NCI-H748 treated with DMSO at 0.1 percent for 48 hours (cell line): ENCODE data around the gene IFIT2.
"Not testable (repeated sequence)": the region's sequence is repeated elsewhere in the genome, so short reads cannot be mapped to it uniquely, and the experiment has no call there.

ENCODE experiments used
- DNase-seq: peaks from one replicate; lab custom pipeline; 2025; lab: John Stamatoyannopoulos, UW

Gene IFIT2

DNA sequence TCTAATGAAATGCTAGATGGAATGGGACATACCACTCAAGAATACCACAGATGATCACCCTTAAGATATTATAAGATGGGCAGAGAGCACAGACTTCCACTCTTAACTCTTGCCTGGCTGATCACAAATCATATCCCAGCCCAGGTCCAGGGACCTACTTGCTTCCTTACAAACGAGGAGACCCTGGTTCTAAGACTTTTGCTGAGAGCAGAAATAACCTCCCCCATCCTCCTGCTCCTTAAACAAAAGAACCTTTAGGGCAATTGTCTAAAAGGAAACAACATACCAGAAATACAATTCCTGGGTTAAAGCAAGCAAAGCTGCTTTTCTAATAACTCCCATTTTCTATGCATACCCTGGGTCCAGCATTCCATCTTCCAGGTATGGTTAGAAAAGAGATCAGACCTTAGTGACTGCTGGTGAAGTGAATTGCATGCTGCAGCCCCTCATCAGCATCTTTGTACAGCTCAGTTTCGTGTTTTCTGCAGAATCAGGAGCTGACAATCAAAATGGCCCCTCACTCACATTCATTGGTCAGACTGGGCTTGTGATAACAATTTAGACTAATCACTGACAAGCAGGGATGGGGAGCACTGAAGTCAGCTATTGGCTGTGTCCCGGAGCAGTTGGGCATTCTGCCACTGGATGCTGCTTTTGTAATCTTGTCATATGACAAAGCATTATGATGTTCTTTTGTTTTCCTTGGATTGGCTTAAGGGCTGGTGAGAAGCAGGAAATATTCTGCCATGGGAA, 40.5 kb downstream of the IFIT2 start:
- DNase-seq: no peak

DNA sequence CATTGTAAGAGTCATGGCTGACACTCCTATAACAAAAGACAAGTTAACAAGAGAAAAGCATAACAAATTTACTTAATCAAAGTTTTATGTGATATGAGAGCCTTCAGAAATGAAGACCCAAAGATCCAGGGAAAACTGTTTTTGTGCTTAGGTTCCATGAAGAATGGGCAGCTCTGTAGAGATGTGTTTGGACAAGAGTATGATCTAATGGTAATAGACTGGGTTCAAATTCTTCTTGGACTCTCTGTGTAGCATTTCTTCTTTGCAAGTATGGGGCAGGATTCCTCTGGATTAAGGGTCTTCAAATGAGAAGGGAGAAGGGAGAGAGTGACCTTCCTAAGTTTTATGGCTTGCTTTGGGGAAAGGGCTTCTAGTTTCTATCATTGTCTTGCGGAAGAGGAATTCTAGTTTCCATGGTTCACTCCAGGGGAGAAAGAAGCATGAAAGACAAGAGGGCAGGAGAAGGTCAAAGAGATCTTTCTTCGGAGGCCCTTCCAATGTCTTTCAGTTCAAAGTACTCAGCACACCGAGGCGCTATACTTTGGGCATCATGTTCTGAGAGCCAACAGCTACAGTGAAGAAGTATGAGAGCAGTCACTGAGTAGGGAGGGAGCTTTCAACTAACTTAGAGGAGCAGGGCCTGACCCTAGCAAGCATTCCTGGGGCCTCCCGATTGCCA, 41.4 kb downstream of the IFIT2 start:
- DNase-seq: no peak

GRCh38 chr10:89344156-89344555, 42.3 kb downstream of the IFIT2 start:
- DNase-seq: no peak

DNA sequence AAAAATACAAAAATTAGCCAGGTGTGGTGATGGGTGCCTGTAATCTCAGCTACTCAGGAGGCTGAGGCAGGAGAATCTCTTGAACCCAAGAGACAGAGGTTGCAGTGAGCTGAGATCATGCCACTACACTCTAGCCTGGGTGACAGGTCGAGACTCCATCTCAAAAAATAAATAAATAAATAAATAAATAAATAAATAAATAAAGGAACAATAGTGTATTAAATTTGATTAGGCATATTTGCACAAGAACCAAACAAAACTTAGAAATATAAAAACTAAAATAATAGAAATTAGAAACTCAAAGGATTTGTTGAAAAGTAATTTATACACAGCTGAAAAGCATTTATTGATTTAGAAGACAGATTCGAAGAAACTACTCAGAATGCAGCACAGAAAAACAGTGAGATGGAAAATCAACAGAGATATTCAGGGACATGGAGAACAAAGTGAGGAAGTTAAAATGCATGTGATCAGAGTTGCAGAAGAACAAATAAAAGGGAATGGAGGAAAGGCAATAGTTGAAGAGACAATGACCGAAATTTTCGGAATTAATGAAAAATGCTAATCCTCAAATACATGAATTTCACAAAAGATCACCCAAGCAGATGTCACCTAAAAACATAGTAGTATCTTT, 43.6 kb downstream of the IFIT2 start:
- DNase-seq: no peak

DNA sequence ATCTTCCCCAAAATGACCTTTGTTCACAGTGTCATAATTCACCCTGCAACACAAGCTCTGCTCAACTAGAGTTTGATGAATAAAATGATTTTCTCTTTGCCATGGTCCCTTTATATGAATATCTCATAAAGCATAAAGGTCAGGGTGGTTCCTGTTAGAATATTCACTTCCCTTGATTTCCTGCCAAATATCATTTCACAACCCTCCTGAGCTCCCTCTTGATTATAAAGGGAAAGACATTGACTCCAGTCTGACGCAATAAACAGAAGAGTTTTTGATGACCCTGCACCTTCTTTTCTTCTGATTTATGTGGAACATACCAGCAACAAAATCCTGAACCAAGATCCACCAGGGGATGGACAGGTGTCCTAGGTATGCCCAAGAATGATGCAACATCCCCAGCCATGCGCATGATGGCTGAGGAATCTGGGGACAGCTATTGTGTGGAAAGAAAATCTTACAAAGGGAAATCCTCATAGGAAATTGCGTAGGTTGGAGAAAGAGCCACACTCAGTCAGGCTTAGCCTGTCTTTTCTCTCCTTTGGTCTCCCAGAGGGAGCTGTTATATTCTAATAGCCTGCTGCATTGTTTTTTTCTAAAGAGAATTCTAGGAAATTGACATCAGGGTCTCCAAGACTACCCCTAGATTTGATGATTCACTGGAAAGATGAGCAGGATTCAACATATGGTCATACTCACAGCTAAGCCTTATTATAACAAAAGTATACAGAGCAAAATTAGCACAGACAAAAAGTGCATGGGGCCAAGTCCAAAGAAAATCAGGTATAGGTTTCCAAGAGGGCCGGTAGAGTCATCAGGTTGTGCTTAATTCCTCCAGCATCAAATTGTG, 44.8 kb downstream of the IFIT2 start:
- no peak for DNase-seq

DNA sequence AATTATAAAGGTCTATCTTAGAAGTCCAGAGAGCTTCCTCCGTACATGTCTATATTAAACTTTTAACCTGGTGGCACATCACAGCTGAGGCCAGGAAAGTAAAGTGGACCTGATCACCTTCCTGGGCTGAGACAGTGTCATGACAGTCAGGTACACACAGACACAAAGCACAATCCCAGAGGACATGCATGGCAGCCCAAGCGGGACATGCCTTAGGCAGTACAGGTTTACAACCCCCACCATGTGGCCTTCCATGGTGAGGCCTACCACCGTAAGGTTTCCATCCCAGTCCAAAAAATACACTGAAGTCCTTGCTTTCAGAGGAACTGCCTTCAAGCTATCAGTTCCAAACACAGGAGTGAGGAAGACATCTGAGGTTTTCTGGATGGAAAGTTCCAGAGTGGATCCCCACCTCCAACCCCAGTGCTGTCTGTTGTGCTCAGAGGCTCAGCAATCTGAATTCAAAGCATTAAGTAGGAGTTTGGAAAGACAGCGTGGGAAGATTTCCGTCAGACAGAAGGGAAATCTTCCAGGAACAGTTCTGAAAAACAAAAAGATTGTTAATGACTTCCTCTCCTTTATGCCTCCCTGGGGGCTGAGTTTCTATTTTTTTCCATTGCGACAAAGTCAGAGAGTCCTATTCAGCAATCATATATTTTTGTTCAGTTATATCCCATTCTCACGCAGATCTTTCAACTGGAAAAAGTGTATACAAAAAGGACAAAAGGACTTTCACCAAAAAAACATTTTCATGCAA, 46.0 kb downstream of the IFIT2 start:
- DNase-seq: no peak

DNA sequence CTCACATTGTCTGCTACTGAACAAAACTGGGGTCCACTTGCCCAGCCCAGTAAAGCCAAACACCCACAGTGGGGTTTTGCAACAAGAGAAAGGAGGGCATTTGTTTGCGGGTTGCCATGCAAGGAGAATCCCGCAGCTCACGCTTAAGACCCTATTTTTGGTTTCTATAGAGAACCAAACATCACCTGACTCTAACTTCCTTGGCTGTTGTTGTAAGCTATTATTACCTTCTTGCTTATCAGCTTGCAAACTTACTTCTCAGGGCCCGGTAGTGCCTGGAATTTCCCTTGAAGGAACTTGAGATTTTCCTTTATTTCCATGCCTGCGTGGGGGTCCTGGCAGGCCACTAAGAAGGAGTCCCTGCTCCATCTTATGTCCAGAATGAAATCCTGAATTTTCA, 46.6 kb downstream of the IFIT2 start:
- DNase-seq: no peak

DNA sequence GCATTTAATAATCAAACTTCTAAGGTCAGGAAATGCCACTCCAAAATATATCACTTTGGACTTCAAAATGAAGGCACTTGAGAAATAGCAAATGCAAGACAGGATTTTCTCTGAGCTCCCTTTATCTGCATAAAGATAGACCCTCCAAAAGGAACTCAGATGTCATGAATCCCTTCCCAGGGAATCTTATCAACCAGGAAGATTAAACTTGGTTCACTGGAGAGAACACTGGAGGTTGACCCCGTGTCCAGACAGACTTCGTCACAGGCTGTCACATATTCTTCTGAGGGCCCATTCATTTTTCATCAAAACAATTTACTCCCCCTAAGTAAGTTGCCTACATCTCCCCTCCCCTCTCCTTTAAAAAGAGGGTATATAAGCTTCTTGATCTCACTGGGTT, 47.1 kb downstream of the IFIT2 start:
- no peak for DNase-seq

- not testable (repeated sequence) for DNase-seq
Measured at GRCh38 chr10:89350631-89351315, 48.9 kb downstream of the IFIT2 start.

- no peak for DNase-seq
Measured at GRCh38 chr10:89351412-89351779, 49.5 kb downstream of the IFIT2 start.

DNA sequence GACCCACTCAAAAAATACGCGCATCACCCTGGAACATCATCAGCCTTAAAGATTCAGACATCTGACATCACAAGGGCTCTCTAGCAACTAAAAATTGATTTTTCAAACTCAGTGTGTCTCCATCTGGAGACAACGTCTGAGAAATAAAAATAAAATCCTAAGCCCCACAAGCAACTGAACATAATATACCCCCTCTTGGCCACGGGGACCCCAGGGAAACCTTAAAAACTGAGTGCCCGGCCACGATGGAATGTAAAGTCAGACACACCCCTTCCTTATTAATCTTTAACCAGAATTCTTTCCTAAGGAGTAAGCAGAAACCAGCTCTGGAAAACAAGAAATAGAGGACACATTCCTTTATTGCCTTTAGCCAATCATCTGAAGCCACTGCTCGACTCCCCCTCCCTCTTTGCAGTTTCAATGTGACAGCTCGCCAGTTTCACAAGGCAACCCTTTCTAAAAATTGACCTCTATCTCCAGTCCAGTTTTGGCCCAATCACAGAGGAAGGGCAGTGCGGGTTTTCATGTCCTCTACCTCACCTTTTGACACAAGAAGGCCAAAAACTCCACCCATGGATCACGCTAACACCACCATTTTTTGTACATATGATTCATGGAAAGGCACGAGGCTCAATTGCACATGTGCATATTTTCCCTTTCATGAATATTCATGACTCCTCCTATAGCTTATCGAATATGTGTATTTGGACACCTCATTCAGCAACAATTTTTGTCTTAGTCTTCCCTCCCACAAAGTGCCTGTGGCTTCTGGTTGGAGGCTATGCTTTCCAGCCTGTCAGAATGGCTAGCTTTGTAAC, 50.1 kb downstream of the IFIT2 start:
- no peak for DNase-seq

DNA sequence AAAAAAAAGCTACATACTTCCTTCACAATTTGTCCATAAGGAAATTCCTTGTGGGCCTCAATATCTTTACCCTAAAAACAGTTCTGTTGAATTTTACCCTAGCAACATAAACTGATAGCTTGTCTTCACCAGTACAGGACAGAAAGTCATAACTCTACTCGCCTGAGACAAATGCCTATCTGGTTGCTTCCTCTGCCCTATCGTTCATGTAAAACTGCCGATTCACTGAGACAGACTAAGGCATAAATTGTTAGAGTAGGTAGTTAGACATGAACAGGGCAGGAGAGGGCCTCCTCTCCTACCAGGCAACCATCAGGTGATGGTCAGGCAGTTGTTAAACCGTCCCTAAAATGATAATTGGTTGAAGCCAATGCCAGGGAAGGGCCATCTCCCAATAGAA, 51.0 kb downstream of the IFIT2 start:
- DNase-seq: no peak

DNA sequence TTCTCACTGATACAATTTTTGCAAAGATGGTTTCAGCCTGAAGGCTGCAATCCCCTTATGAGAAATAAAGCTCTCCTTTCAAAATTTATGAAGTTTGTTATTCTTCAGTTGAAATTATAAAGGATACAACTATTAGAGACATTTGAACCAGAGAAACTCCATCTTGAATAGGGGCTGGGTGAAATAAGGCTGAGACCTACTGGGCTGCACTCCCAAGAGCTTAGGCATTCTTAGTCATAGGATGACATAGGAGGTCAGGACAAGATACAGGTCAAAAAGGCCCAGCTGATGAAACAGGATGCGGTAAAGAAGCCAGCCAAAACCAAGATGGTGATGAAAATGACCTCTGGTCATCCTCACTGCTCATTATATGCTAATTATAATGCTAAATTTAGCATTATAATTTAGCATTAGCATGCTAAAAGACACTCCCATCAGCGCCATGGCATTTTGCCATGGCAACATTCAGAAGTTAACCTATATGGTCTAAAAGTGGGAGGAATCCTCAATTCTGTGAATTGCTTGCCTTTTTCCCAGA, 53.6 kb downstream of the IFIT2 start:
- no peak for DNase-seq

DNA sequence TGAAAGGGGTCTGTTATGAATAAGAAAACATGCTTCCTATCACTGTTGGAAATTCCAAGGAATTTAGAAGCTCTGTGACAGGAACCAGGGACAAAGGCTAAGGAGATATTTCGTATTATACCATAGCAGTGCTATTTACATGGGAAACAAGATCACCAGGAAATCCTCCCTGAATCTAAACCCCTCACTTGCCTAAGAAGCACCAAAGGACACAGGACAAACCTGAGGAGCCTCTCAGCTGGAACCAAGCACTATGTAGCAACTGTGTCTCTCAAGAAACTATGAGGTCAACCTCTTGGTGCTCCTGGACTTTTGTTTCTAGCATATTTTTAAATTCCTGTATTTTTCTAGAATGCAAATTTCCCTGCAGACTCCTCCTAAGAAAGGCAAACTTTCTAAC, 55.2 kb downstream of the IFIT2 start:
- no peak for DNase-seq

GRCh38 chr10:89357975-89358374, 56.1 kb downstream of the IFIT2 start:
- DNase-seq: no peak
